Measurements from ENCODE around the gene BPIFB2. TPM values are rescaled to one million over a fixed set of nuclear protein-coding genes. Genes with fewer than 3 reads are reported as not detected.

The BPIFB2 gene
- total RNA-seq, 4 donors from 2014 or later = not detected

GRCh38 chr20:33020278-33021161 lies 13.0 kb downstream of the BPIFB2 start:
- no peak for DNase-seq
- TF ChIP-seq, protein P1, sequence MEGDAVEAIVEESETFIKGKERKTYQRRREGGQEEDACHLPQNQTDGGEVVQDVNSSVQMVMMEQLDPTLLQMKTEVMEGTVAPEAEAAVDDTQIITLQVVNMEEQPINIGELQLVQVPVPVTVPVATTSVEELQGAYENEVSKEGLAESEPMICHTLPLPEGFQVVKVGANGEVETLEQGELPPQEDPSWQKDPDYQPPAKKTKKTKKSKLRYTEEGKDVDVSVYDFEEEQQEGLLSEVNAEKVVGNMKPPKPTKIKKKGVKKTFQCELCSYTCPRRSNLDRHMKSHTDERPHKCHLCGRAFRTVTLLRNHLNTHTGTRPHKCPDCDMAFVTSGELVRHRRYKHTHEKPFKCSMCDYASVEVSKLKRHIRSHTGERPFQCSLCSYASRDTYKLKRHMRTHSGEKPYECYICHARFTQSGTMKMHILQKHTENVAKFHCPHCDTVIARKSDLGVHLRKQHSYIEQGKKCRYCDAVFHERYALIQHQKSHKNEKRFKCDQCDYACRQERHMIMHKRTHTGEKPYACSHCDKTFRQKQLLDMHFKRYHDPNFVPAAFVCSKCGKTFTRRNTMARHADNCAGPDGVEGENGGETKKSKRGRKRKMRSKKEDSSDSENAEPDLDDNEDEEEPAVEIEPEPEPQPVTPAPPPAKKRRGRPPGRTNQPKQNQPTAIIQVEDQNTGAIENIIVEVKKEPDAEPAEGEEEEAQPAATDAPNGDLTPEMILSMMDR (IDR thresholded peaks at IDR 0.05) = no peak
- no peak for TF ChIP-seq POLR2A (IDR thresholded peaks at IDR 0.05)
- Histone ChIP-seq H3K9me3 (no peaks in the 10 kb centered on the region), H3K4me1 (no peaks in the 10 kb centered on the region), H3K27ac (no peak overlapping the region), H3K27me3 (no peaks in the 10 kb centered on the region), H3K36me3 (no peaks in the 10 kb centered on the region), H3K4me3 (no peak overlapping the region)

DNA sequence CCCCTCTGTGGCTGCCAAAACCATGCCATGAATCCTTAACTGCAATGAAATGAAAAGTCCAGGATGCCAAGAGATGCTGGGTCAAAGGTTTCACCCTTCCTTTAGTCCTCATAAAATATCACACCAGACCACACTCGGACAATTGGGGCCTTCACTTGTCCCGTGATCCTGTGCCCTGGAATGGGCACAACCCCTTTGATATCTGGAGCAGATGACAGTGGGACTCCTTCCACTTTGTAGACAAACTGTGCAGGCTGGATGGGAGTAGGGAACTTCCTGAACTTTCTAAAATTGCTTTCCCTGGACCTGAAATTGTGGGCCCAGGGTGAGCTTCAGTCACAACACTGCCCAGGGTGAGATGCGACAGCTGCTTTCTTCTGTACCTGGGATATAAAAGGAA lies 14.4 kb downstream of the BPIFB2 start:
- no peak overlapping the region for H3K27ac ChIP-seq
- no peaks in the 10 kb centered on the region for H3K27me3 ChIP-seq
- H3K4me1 ChIP-seq = no peaks in the 10 kb centered on the region
- no peak for DNase-seq
- no peaks in the 10 kb centered on the region for H3K36me3 ChIP-seq
- H3K9me3 ChIP-seq = no peaks in the 10 kb centered on the region
- TF ChIP-seq, protein P1 (IDR thresholded peaks at IDR 0.05) = no peak
- no peak for TF ChIP-seq POLR2A (IDR thresholded peaks at IDR 0.05)
- H3K4me3 ChIP-seq = no peak overlapping the region

DNA sequence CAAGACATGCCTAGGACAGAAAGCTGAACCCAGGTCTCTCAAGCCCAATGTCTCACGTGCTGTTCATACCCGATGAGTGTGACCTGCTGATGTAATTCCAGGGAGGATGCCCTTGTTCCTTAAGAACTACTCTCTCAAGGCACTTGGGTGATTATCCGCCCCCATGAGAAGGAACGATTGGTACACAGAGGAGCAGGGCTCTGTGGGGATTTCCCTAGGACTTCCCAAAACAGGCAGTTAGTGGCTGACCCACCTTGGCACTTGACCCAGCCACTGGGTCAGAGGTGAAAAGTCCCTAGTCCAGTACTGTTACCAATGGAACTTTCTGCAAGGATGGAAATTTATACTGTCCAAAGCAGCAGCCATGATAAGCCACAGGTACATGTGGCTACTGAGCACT lies 14.8 kb downstream of the BPIFB2 start:
- H3K4me1 ChIP-seq = no peaks in the 10 kb centered on the region
- no peaks in the 10 kb centered on the region for H3K9me3 ChIP-seq
- H3K36me3 ChIP-seq = no peaks in the 10 kb centered on the region
- no peaks in the 10 kb centered on the region for H3K27me3 ChIP-seq
- TF ChIP-seq POLR2A (IDR thresholded peaks at IDR 0.05) = no peak
- TF ChIP-seq, protein P1 (IDR thresholded peaks at IDR 0.05) = no peak
- no peak for DNase-seq
- no peak overlapping the region for H3K27ac ChIP-seq
- no peak overlapping the region for H3K4me3 ChIP-seq

DNA sequence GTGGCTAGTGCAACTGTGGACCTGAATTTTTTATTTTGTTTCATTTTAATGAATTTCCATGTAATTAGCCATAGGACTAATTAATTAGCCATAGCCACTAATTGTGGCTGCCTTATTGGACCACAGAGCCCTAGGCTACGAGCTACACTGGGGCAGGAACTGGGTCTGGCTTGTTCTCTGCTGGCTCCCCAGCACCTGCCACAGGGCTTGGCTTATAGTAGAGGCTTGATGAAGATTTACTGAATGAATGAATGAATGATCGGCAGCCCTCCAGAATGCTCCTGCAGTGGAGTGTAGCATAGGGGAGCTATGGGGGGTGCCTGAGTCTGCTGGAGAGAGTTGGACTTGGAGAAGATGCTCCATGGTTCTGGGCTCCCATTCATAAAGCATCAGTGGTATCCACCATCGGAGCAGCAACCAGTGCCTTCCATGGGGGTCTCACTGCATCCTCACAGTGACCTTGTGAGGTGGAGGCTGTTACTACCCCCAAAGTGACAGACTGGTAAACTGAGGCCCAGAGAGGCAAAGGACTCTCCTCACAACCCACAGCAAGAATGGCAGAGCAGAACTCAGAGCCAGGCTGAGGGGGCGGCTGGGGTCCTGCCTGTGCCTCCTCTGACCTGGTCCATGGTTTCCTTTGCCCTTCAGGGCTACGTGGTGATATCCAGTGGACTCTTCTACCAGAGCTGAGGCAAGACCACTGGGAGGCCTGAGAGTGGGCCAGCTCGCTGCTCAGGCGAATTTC lies 15.4 kb downstream of the BPIFB2 start:
- Histone ChIP-seq H3K27ac (no peak overlapping the region), H3K4me1 (no peaks in the 10 kb centered on the region), H3K27me3 (no peaks in the 10 kb centered on the region), H3K4me3 (no peak overlapping the region), H3K9me3 (no peaks in the 10 kb centered on the region), H3K36me3 (no peaks in the 10 kb centered on the region)
- TF ChIP-seq, protein P1 (IDR thresholded peaks at IDR 0.05) = no peak
- no peak for TF ChIP-seq POLR2A (IDR thresholded peaks at IDR 0.05)
- DNase-seq = no peak

DNA sequence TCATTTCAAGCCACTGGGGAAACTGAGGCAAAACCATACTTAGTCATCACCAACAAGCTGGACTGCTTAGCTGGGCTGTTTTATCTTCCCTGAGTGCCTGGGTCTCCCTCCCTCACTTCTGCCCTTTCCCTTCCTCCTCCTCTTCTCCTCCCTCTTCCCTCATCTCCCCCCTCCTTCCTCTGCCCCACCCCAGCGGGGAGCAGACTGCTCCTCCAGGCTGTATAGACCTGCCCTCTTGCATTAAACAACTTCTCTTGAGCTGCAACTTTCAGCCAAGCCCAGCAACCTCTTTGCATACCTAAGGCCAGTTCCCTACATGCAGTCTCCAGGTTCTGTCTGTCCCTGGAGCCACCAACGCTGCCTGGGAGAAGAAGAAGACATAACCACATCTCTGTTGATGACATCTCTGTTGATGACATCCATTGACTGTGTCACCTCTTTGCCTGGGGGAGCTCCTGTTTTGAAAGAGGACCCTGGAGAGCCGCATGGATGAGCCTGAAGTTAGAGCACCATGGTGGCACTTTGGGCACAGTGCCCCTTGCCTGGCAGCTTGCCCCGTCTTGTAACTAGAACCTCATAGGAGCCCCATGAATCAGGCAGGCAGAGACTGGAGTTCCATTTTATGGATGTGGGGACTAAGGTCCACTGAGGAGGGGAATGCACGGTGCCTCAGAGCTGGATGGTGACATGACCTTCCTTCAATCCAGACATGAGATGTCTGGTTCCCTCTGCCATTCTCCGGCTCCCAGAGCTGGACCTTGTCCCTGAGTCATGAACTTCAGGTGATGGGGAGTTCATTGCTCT lies 16.1 kb downstream of the BPIFB2 start:
- Histone ChIP-seq H3K27me3 (no peaks in the 10 kb centered on the region), H3K9me3 (no peaks in the 10 kb centered on the region), H3K36me3 (no peaks in the 10 kb centered on the region), H3K4me1 (no peaks in the 10 kb centered on the region), H3K27ac (no peak overlapping the region), H3K4me3 (no peak overlapping the region)
- no peak for TF ChIP-seq POLR2A (IDR thresholded peaks at IDR 0.05)
- TF ChIP-seq, protein P1 (IDR thresholded peaks at IDR 0.05) = no peak
- DNase-seq = no peak
